KBM-7 (cell line): ENCODE results near the gene PHACTR2.

Experiments used
- DNase-seq: peaks from one replicate; pipeline ENCODE4 v3.0.0-alpha.2; 2015
- in situ Hi-C: fragments of 300-500 bp; cut with MboI; formaldehyde crosslinking; loops from 2 replicates; pipeline ENCODE4 v1.14.3; 2020; ENCODE audit warnings: low sequenced_read_pairs, low pct_unique_long_range_greater_than_20kb, mixed read lengths

Gene PHACTR2

GRCh38 chr6:143695130-143695968 is 17.6 kb downstream of the PHACTR2 start:
- in situ Hi-C loops, result no loop called here
- DNase-seq, result no peak

- DNase-seq, result no peak
- in situ Hi-C loops, result no loop called here
These were observed 18.4 kb downstream of the PHACTR2 start for GRCh38 chr6:143695969-143696663.

- DNase-seq, result no peak
- in situ Hi-C loops, result no loop called here
These were observed 18.9 kb downstream of the PHACTR2 start for GRCh38 chr6:143696664-143697000.

GRCh38 chr6:143697076-143697800 is 19.5 kb downstream of the PHACTR2 start:
- in situ Hi-C loops, result no loop called here

GRCh38 chr6:143698329-143698728 is 20.6 kb downstream of the PHACTR2 start:
- no peak for DNase-seq
- in situ Hi-C loops, result no loop called here

More at GRCh38 chr6:143697076-143697800, 19.5 kb downstream of the PHACTR2 start:
- no peak for DNase-seq

GRCh38 chr6:143698759-143699429 is 21.1 kb downstream of the PHACTR2 start:
- in situ Hi-C loops, result no loop called here

GRCh38 chr6:143699430-143699825 is 21.7 kb downstream of the PHACTR2 start:
- DNase-seq, result no peak
- in situ Hi-C loops, result no loop called here

More at GRCh38 chr6:143698759-143699429, 21.1 kb downstream of the PHACTR2 start:
- no peak for DNase-seq

GRCh38 chr6:143700684-143701348 is 23.1 kb downstream of the PHACTR2 start:
- DNase-seq, result no peak
- in situ Hi-C loops, result no loop called here

GRCh38 chr6:143701349-143702234 is 23.8 kb downstream of the PHACTR2 start:
- DNase-seq, result no peak
- in situ Hi-C loops, result no loop called here

GRCh38 chr6:143705569-143705968 is 27.8 kb downstream of the PHACTR2 start:
- DNase-seq, result no peak
- in situ Hi-C loops, result no loop called here

GRCh38 chr6:143707697-143708096 is 29.9 kb downstream of the PHACTR2 start:
- in situ Hi-C loops, result no loop called here

GRCh38 chr6:143708889-143709288 is 31.1 kb downstream of the PHACTR2 start:
- no peak for DNase-seq
- in situ Hi-C loops, result no loop called here

More at GRCh38 chr6:143707697-143708096, 29.9 kb downstream of the PHACTR2 start:
- DNase-seq, result peak; percentile 11

GRCh38 chr6:143711714-143712113 is 33.9 kb downstream of the PHACTR2 start:
- DNase-seq, result no peak
- in situ Hi-C loops, result no loop called here

GRCh38 chr6:143718472-143718871 is 40.7 kb downstream of the PHACTR2 start:
- in situ Hi-C loops, result no loop called here
- no peak for DNase-seq

GRCh38 chr6:143721642-143722041 is 43.9 kb downstream of the PHACTR2 start:
- in situ Hi-C loops, result no loop called here
- DNase-seq, result no peak

- in situ Hi-C loops, result no loop called here
- no peak for DNase-seq
These were observed 47.1 kb downstream of the PHACTR2 start for GRCh38 chr6:143724876-143725275.

GRCh38 chr6:143726015-143726647 is 48.4 kb downstream of the PHACTR2 start:
- DNase-seq, result no peak
- in situ Hi-C loops, result no loop called here
